Neural cell (in vitro differentiated cells): Measurements from ENCODE around the gene EHHADH. TPM values are rescaled to one million over a fixed set of nuclear protein-coding genes. Genes with fewer than 3 reads are reported as not detected.

Experiments used
- H2AFZ ChIP-seq: fragments of 200-600, 300-800 bp; sonication (generic), shearing (Covaris generic); 2 replicates; pipeline ENCODE4 v1.6.0; 2014; ENCODE audit warnings: low read depth, mild to moderate bottlenecking, antibody characterized with exemption, low read length, moderate library complexity
- H3F3A ChIP-seq: fragments of 200-600 bp; shearing (Covaris generic); 2 replicates; pipeline ENCODE4 v1.6.1; 2016; ENCODE audit warnings: mild to moderate bottlenecking, moderate library complexity, mixed read lengths, antibody characterized with exemption, low read length; ENCODE audit not compliant: insufficient read depth, poor library complexity, severe bottlenecking
- H3K27ac ChIP-seq: fragments of 200-600, 300-800 bp; sonication (generic), shearing (Covaris generic); 2 replicates; pipeline ENCODE4 v1.5.1; 2014; ENCODE audit warnings: mild to moderate bottlenecking, low read length, moderate library complexity
- H3K27me3 ChIP-seq: fragments of 300-800, 200-600 bp; sonication (generic), shearing (Covaris generic); 2 replicates; pipeline ENCODE4 v1.6.0; 2014; ENCODE audit warnings: mild to moderate bottlenecking, low read depth, low read length, moderate library complexity; ENCODE audit not compliant: insufficient read depth
- H3K36me3 ChIP-seq: fragments of 300-800, 200-600 bp; sonication (generic), shearing (Covaris generic); 2 replicates; pipeline ENCODE4 v1.5.1; 2014; ENCODE audit warnings: mild to moderate bottlenecking, antibody characterized with exemption, low read length, moderate library complexity; ENCODE audit not compliant: insufficient read depth
- H3K4me2 ChIP-seq: fragments of 300-800, 200-600 bp; sonication (generic), shearing (Covaris generic); 2 replicates; pipeline ENCODE4 v1.6.0; 2014; ENCODE audit warnings: mild to moderate bottlenecking, low read length
- H3K4me3 ChIP-seq: fragments of 300-800, 200-600 bp; sonication (generic), shearing (Covaris generic); 2 replicates; pipeline ENCODE4 v1.5.1; 2014; ENCODE audit warnings: mild to moderate bottlenecking, low read length, moderate library complexity
- H3K79me2 ChIP-seq: fragments of 200-600 bp; shearing (Covaris generic); replicated peaks from 2 replicates; pipeline ENCODE4 v1.6.0; 2014; ENCODE audit warnings: mild to moderate bottlenecking, low read length, moderate library complexity; ENCODE audit not compliant: insufficient read depth
- H3K9ac ChIP-seq: fragments of 300-800, 200-600 bp; sonication (generic), shearing (Covaris generic); 2 replicates; pipeline ENCODE4 v1.6.1; 2016; ENCODE audit warnings: mild to moderate bottlenecking, low read length, mixed read lengths
- H3K9me2 ChIP-seq: fragments of 200-600 bp; shearing (Covaris generic); 2 replicates; pipeline ENCODE4 v1.6.1; 2016; ENCODE audit warnings: mild to moderate bottlenecking, low read length, mixed read lengths; ENCODE audit not compliant: insufficient read depth
- H3K9me3 ChIP-seq: fragments of 200-600, 300-800 bp; sonication (generic), shearing (Covaris generic); 2 replicates; pipeline ENCODE4 v1.6.1; 2016; ENCODE audit warnings: mild to moderate bottlenecking, mixed run types, low read length, moderate library complexity, mixed read lengths
- H4K20me1 ChIP-seq: fragments of 200-600 bp; shearing (Covaris generic); 2 replicates; pipeline ENCODE4 v1.6.1; 2016; ENCODE audit warnings: mild to moderate bottlenecking, mixed run types; ENCODE audit not compliant: insufficient read depth
- EP300 ChIP-seq: fragments of 450-650 bp; conservative IDR thresholded peaks from 2 replicates; pipeline ENCODE4 v1.6.1; 2014; ENCODE audit warnings: antibody characterized with exemption, mild to moderate bottlenecking, moderate library complexity; ENCODE audit not compliant: poor library complexity, severe bottlenecking
- EZH2 ChIP-seq: fragments of 200-600, 300-800 bp; shearing (Covaris generic), sonication (generic); IDR thresholded peaks from 2 replicates; pipeline ENCODE4 v1.6.1; 2014; ENCODE audit warnings: antibody characterized with exemption, low read length, borderline replicate concordance, mild to moderate bottlenecking; ENCODE audit not compliant: insufficient read depth, poor library complexity, severe bottlenecking
- MXI1 ChIP-seq: fragments of 450-650 bp; conservative IDR thresholded peaks from 2 replicates; pipeline ENCODE4 v1.6.1; 2014; ENCODE audit warnings: antibody characterized with exemption, mild to moderate bottlenecking; ENCODE audit not compliant: poor library complexity, severe bottlenecking
- POLR2AphosphoS5 ChIP-seq: IDR thresholded peaks from 2 replicates; pipeline ENCODE4 v1.6.1; 2012
- RAD21 ChIP-seq: fragments of 450-650 bp; conservative IDR thresholded peaks from 2 replicates; pipeline ENCODE4 v1.6.1; 2014; ENCODE audit warnings: antibody characterized with exemption, mild to moderate bottlenecking, moderate library complexity
- SMC3 ChIP-seq: fragments of 450-650 bp; conservative IDR thresholded peaks from 2 replicates; pipeline ENCODE4 v1.6.1; 2014; ENCODE audit warnings: antibody characterized with exemption, mild to moderate bottlenecking, moderate library complexity; ENCODE audit not compliant: poor library complexity
- TAF1 ChIP-seq: IDR thresholded peaks from 2 replicates; pipeline ENCODE4 v1.6.1; 2012; ENCODE audit warnings: low read depth
- polyA plus RNA-seq: library from polyadenylated mRNA; depleted of rRNA; stranded (reverse); fragments of >200 nt; gene quantifications from 2 replicates; pipeline ENCODE4 v1.2.3, GENCODE V29; 2014
- TF ChIP-seq, protein P1 (sequence below): IDR thresholded peaks from 2 replicates; pipeline ENCODE4 v1.6.1; 2012; ENCODE audit warnings: borderline replicate concordance
- TF ChIP-seq, protein P2 (sequence below): fragments of 450-650 bp; IDR thresholded peaks from 2 replicates; pipeline ENCODE4 v1.5.1; 2014; ENCODE audit warnings: antibody characterized with exemption, mild to moderate bottlenecking, moderate library complexity; ENCODE audit not compliant: poor library complexity, severe bottlenecking

EHHADH gene
- polyA plus RNA-seq, 1 donor from 2014 or later = 2.0 TPM

DNA sequence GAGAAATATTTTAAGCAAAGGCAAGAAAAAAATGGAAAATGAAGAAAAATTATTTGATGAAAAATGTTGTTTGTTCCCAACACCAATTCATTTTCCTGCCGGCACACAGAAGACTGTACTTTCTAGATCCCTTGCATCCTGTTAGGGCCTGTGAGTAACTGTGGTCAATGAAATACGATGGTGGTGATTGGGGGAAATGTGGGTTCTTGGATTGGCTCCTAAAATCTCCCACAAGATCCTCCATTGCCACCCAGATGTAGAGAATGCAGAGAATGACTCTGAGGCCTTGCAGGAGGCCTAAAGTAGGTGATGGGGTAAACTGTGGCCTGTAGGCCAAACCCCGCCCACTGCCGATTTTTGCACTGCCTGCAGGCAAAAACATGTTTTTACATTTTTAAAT lies 54.6 kb downstream of the EHHADH start:
- H2AFZ ChIP-seq = no peak overlapping the region
- no peak overlapping the region for H3K27ac ChIP-seq
- H3K36me3 ChIP-seq = no peaks in the 10 kb centered on the region
- H3K9me2 ChIP-seq = no peaks in the 10 kb centered on the region
- no peaks in the 10 kb centered on the region for H3F3A ChIP-seq
- H3K9me3 ChIP-seq = no peaks in the 10 kb centered on the region
- no peaks in the 10 kb centered on the region for H3K27me3 ChIP-seq
- TF ChIP-seq RAD21 (no peak), EP300 (no peak), TAF1 (no peak), SMC3 (no peak), EZH2 (no peak), MXI1 (no peak), POLR2AphosphoS5 (no peak)
- TF ChIP-seq, protein P1, sequence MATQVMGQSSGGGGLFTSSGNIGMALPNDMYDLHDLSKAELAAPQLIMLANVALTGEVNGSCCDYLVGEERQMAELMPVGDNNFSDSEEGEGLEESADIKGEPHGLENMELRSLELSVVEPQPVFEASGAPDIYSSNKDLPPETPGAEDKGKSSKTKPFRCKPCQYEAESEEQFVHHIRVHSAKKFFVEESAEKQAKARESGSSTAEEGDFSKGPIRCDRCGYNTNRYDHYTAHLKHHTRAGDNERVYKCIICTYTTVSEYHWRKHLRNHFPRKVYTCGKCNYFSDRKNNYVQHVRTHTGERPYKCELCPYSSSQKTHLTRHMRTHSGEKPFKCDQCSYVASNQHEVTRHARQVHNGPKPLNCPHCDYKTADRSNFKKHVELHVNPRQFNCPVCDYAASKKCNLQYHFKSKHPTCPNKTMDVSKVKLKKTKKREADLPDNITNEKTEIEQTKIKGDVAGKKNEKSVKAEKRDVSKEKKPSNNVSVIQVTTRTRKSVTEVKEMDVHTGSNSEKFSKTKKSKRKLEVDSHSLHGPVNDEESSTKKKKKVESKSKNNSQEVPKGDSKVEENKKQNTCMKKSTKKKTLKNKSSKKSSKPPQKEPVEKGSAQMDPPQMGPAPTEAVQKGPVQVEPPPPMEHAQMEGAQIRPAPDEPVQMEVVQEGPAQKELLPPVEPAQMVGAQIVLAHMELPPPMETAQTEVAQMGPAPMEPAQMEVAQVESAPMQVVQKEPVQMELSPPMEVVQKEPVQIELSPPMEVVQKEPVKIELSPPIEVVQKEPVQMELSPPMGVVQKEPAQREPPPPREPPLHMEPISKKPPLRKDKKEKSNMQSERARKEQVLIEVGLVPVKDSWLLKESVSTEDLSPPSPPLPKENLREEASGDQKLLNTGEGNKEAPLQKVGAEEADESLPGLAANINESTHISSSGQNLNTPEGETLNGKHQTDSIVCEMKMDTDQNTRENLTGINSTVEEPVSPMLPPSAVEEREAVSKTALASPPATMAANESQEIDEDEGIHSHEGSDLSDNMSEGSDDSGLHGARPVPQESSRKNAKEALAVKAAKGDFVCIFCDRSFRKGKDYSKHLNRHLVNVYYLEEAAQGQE = no peak
- TF ChIP-seq, protein P2, sequence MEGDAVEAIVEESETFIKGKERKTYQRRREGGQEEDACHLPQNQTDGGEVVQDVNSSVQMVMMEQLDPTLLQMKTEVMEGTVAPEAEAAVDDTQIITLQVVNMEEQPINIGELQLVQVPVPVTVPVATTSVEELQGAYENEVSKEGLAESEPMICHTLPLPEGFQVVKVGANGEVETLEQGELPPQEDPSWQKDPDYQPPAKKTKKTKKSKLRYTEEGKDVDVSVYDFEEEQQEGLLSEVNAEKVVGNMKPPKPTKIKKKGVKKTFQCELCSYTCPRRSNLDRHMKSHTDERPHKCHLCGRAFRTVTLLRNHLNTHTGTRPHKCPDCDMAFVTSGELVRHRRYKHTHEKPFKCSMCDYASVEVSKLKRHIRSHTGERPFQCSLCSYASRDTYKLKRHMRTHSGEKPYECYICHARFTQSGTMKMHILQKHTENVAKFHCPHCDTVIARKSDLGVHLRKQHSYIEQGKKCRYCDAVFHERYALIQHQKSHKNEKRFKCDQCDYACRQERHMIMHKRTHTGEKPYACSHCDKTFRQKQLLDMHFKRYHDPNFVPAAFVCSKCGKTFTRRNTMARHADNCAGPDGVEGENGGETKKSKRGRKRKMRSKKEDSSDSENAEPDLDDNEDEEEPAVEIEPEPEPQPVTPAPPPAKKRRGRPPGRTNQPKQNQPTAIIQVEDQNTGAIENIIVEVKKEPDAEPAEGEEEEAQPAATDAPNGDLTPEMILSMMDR = no peak
- no peak overlapping the region for H3K4me3 ChIP-seq
- no peaks in the 10 kb centered on the region for H3K79me2 ChIP-seq
- H4K20me1 ChIP-seq = no peaks in the 10 kb centered on the region
- H3K4me2 ChIP-seq = no peak overlapping the region
- H3K9ac ChIP-seq = no peak overlapping the region

DNA sequence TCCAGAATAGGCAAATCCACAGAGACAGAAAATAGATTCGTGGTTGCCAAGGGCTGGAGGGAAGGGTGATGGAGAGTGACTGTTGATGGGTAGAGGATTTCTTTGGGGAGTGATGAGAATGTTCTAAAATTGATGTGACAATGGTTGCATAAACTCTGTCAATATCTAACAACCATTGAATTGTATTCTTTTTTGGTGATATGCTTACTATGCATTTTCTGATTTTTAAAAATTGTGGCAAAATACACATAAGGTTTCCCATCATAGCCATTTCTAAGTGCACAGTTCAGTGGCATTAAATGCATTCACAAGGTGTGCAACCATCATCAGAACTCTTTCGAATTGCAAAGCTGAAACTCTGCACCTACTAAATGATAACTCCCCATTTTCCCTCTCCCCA lies 56.8 kb downstream of the EHHADH start:
- no peak overlapping the region for H2AFZ ChIP-seq
- no peak overlapping the region for H3K27ac ChIP-seq
- H3K9ac ChIP-seq = no peak overlapping the region
- H3K27me3 ChIP-seq = no peaks in the 10 kb centered on the region
- no peaks in the 10 kb centered on the region for H3K9me2 ChIP-seq
- H3K36me3 ChIP-seq = no peaks in the 10 kb centered on the region
- H3K4me3 ChIP-seq = no peak overlapping the region
- no peak overlapping the region for H3K4me2 ChIP-seq
- no peaks in the 10 kb centered on the region for H3K79me2 ChIP-seq
- H4K20me1 ChIP-seq = no peaks in the 10 kb centered on the region
- H3K9me3 ChIP-seq = no peaks in the 10 kb centered on the region
- TF ChIP-seq, protein P1 = no peak
- TF ChIP-seq RAD21 (no peak), EP300 (no peak), MXI1 (no peak), TAF1 (no peak)
- TF ChIP-seq, protein P2 = no peak
- no peaks in the 10 kb centered on the region for H3F3A ChIP-seq
